Putamen (tissue), 1 donor: ENCODE measurements around the gene CBX5.
"Not testable (repeated sequence)": the region's sequence is repeated elsewhere in the genome, so short reads cannot be mapped to it uniquely, and the experiment has no call there.

Source experiments
- DNase-seq: peaks from one replicate; pipeline ENCODE4 v3.0.0-alpha.2; 2016; ENCODE audit warnings: low spot score

The CBX5 gene

GRCh38 chr12:54265364-54265812 lies 14.5 kb downstream of the CBX5 start:
- no peak for DNase-seq

GRCh38 chr12:54262403-54262925 lies 17.5 kb downstream of the CBX5 start:
- DNase-seq: no peak

- DNase-seq: no peak
Observed at GRCh38 chr12:54261815-54262402, 18.0 kb downstream of the CBX5 start.

GRCh38 chr12:54259194-54260011 lies 20.5 kb downstream of the CBX5 start:
- DNase-seq: peak; percentile 87

GRCh38 chr12:54258201-54258681 lies 21.7 kb downstream of the CBX5 start:
- DNase-seq: peak; percentile 30

- no peak for DNase-seq
Observed at GRCh38 chr12:54257332-54257731, 22.6 kb downstream of the CBX5 start.

GRCh38 chr12:54253240-54253639 lies 26.7 kb downstream of the CBX5 start:
- DNase-seq: no peak

- DNase-seq: peak; percentile 30
Observed at GRCh38 chr12:54251667-54252284, 28.1 kb downstream of the CBX5 start.

- DNase-seq: peak; percentile 38
Observed at GRCh38 chr12:54249489-54249888, 30.4 kb downstream of the CBX5 start.

- DNase-seq: no peak
Observed at GRCh38 chr12:54246011-54246641, 33.8 kb downstream of the CBX5 start.

- no peak for DNase-seq
Observed at GRCh38 chr12:54240971-54241588, 38.8 kb downstream of the CBX5 start.

- no peak for DNase-seq
Observed at GRCh38 chr12:54240129-54240528, 39.8 kb downstream of the CBX5 start.

- DNase-seq: no peak
Observed at GRCh38 chr12:54239620-54240019, 40.3 kb downstream of the CBX5 start.

GRCh38 chr12:54238531-54238930 lies 41.4 kb downstream of the CBX5 start:
- DNase-seq: no peak

- no peak for DNase-seq
Observed at GRCh38 chr12:54232790-54233189, 47.1 kb downstream of the CBX5 start.

- not testable (repeated sequence) for DNase-seq
Observed at GRCh38 chr12:54231269-54231668, 48.7 kb downstream of the CBX5 start.

GRCh38 chr12:54230555-54230954 lies 49.4 kb downstream of the CBX5 start:
- DNase-seq: no peak

GRCh38 chr12:54229624-54230212 lies 50.2 kb downstream of the CBX5 start:
- DNase-seq: no peak

- DNase-seq: no peak
Observed at GRCh38 chr12:54228471-54228870, 51.5 kb downstream of the CBX5 start.

GRCh38 chr12:54227927-54228326 lies 52.0 kb downstream of the CBX5 start:
- not testable (repeated sequence) for DNase-seq

GRCh38 chr12:54227376-54227775 lies 52.5 kb downstream of the CBX5 start:
- no peak for DNase-seq
